K562 (cell line): ENCODE data around the gene ATG7. TPM values are rescaled to one million over a fixed set of nuclear protein-coding genes. Genes with fewer than 3 reads are reported as not detected.
"Not testable (repeated sequence)": the region's sequence is repeated elsewhere in the genome, so short reads cannot be mapped to it uniquely, and the experiment has no call there.

Source experiments
- ATAC-seq: fragments of 200-7000 bp; cut with Tn5 transposase; 3 replicates; pipeline ENCODE4 v1.9.1; 2020; ENCODE audit warnings: moderate library complexity
- BruUV-seq: library from RNA; stranded (reverse); fragments of 400-500 nt; replicated peaks from 2 replicates; lab custom pipeline; 2021; lab: Mats Ljungman, UMichigan
- CTCF ChIA-PET: fragments of 300-600 bp; formaldehyde crosslinking; extraction: SDS; loops from one replicate; lab custom pipeline; 2021; ENCODE audit warnings: low intra/inter-chr PET ratio; lab: Yijun Ruan, JAX
- POLR2A ChIA-PET: fragments of 300-600, 350-650 bp; sonication (Branson Sonifier 250); formaldehyde crosslinking; extraction: SDS; loops from one replicate; lab custom pipeline; 2021; ENCODE audit warnings: antibody characterized with exemption, inconsistent platforms; lab: Yijun Ruan, JAX
- DNase-seq, 4 experiments: peaks; one replicate each; pipeline versions ENCODE4 v3.0.0 to v3.0.0-alpha.2; 2011 to 2018; ENCODE audit warnings: low spot score in 3 of 4, mixed read lengths in 3 of 4; ENCODE audit errors: extremely low read depth in 1 of 4
- FAIRE-seq: peaks from 2 replicates; lab custom pipeline; 2011; peaks lifted over from hg19 to GRCh38; lab: Jason Lieb, UNC
- H2AFZ ChIP-seq: 2 replicates; pipeline ENCODE4 v1.6.0; 2011; ENCODE audit warnings: low read depth, low read length, control low read depth, inconsistent platforms
- H3K27ac ChIP-seq: fragments of 200-600 bp; 3 replicates; pipeline ENCODE4 v1.8.0; 2011; ENCODE audit warnings: low read depth, mild to moderate bottlenecking, control low read depth, inconsistent platforms, low read length, moderate library complexity, mixed read lengths; ENCODE audit errors: extremely low read depth
- H3K27me3 ChIP-seq, 2 experiments: fragments of 300-600 bp in 1 of 2; 2 replicates in 1 of 2; 3 replicates in 1 of 2; pipeline versions ENCODE4 v1.6.0 to v1.8.0; 2011; ENCODE audit warnings: inconsistent platforms in 2 of 2, low read length in 2 of 2, mild to moderate bottlenecking in 1 of 2, mixed read lengths in 1 of 2, moderate library complexity in 1 of 2; ENCODE audit not compliant: control insufficient read depth in 2 of 2, insufficient read depth in 2 of 2
- H3K36me3 ChIP-seq: fragments of 300-600 bp; 3 replicates; pipeline ENCODE4 v1.8.0; 2011; ENCODE audit warnings: mild to moderate bottlenecking, low read length, inconsistent platforms; ENCODE audit not compliant: control insufficient read depth, insufficient read depth
- H3K4me1 ChIP-seq, 2 experiments: fragments of 200-600 bp in 1 of 2; replicated peaks in 1 of 2; 2 replicates in 1 of 2; 3 replicates in 1 of 2; pipeline versions ENCODE4 v1.5.1 to v1.8.0; 2011; ENCODE audit warnings: inconsistent platforms in 2 of 2, low read length in 2 of 2, mild to moderate bottlenecking in 1 of 2, mixed read lengths in 1 of 2, moderate library complexity in 1 of 2; ENCODE audit not compliant: control insufficient read depth in 2 of 2, insufficient read depth in 2 of 2
- H3K4me2 ChIP-seq: 2 replicates; pipeline ENCODE4 v1.6.1; 2011; ENCODE audit warnings: low read length, control low read depth, inconsistent platforms, mixed read lengths; ENCODE audit not compliant: insufficient read depth
- H3K4me3 ChIP-seq: fragments of 200-600 bp; sonication (generic), shearing (Covaris generic); 2 replicates; pipeline ENCODE4 v1.5.1; 2016; ENCODE audit warnings: control low read depth, inconsistent platforms
- H3K79me2 ChIP-seq: fragments of 200-600 bp; 3 replicates; pipeline ENCODE4 v1.8.0; 2011; ENCODE audit warnings: low read length, inconsistent platforms; ENCODE audit not compliant: control insufficient read depth, insufficient read depth
- H3K9ac ChIP-seq, 2 experiments: 2 replicates each; pipeline versions ENCODE4 v1.6.0 to v1.6.1; 2011; ENCODE audit warnings: low read depth in 2 of 2, low read length in 2 of 2, control low read depth in 1 of 2, inconsistent platforms in 1 of 2, mild to moderate bottlenecking in 1 of 2, mixed read lengths in 1 of 2; ENCODE audit not compliant: insufficient read depth in 1 of 2
- H3K9me1 ChIP-seq: one replicate; pipeline ENCODE4 v1.6.0; 2011; ENCODE audit warnings: inconsistent platforms, mild to moderate bottlenecking, low read length, moderate library complexity; ENCODE audit not compliant: control insufficient read depth, insufficient read depth
- H3K9me3 ChIP-seq: replicated peaks from 2 replicates; pipeline ENCODE4 v1.5.1; 2011; ENCODE audit warnings: low read depth, low read length, inconsistent platforms; ENCODE audit not compliant: control insufficient read depth, insufficient read depth
- H4K20me1 ChIP-seq: replicated peaks from 2 replicates; pipeline ENCODE4 v1.6.1; 2011; ENCODE audit warnings: low read length, inconsistent platforms, mixed read lengths; ENCODE audit not compliant: control insufficient read depth, insufficient read depth
- CREB1 ChIP-seq, 2 experiments: sonication (generic) in 1 of 2; formaldehyde crosslinking in 1 of 2; IDR thresholded peaks; 2 replicates each; pipeline versions ENCODE4 v1.6.1 to v1.8.0; 2012 to 2022; ENCODE audit warnings: inconsistent platforms in 1 of 2, mild to moderate bottlenecking in 1 of 2, missing genetic modification reagents in 1 of 2, moderate library complexity in 1 of 2
- ELF2 ChIP-seq: fragments of 250-450 bp; sonication (Bioruptor Pico); IDR thresholded peaks from 2 replicates; pipeline ENCODE4 v1.5.0; 2021; ENCODE audit warnings: mild to moderate bottlenecking
- THRAP3 ChIP-seq: fragments of 450-650 bp; IDR thresholded peaks from 2 replicates; pipeline ENCODE4 v1.6.1; 2016; ENCODE audit warnings: mild to moderate bottlenecking, inconsistent platforms, borderline replicate concordance
- ZBTB5 ChIP-seq: fragments of 450-650 bp; IDR thresholded peaks from 2 replicates; pipeline ENCODE4 v1.6.1; 2017; ENCODE audit warnings: antibody characterized with exemption
- WGBS: fragments of 100-300 bp; shearing (Covaris generic); methylation state at CpG from one replicate; pipeline ENCODE4 v1.1.6; 2016; ENCODE audit warnings: low coverage, mixed read lengths; ENCODE audit not compliant: insufficient coverage; ENCODE audit errors: missing lambda C conversion rate; 5-methylcytosine and 5-hydroxymethylcytosine counted together
- in situ Hi-C: fragments of 300-500 bp; cut with MboI; formaldehyde crosslinking; loops from 4 replicates; pipeline ENCODE4 v1.15.0; 2018; ENCODE audit warnings: inconsistent platforms, mixed read lengths
- intact Hi-C: fragments of 100-400 bp; cut with micrococcal nuclease; formaldehyde crosslinking; loops from 2 replicates; pipeline ENCODE4 v1.14.2; 2022
- polyA plus RNA-seq, 8 experiments: library from polyadenylated mRNA; depleted of rRNA in 4 of 8; stranded (reverse) in 5 of 8; unstranded in 3 of 8; fragments of >200 nt; fragmentation: Nextera tagmentation in 2 of 8; fragmentation: Illumina TruSeq in 1 of 8; extraction: Ambion mirVana in 2 of 8; extraction: Trizol in 1 of 8; gene quantifications; 2 replicates each; pipeline versions ENCODE4 v1.2.1 to v1.2.3, GENCODE V29; 2011 to 2014; ENCODE audit warnings: inconsistent platforms in 1 of 8, missing spikeins in 1 of 8
- total RNA-seq, 7 experiments: library from RNA; depleted of rRNA in 6 of 7; stranded (reverse); fragments of >200 nt in 6 of 7; fragmentation: Illumina TruSeq in 2 of 7; extraction: Trizol in 2 of 7; gene quantifications; 2 replicates each; pipeline versions ENCODE4 v1.2.1 to v1.2.3, GENCODE V29; 2011 to 2021; ENCODE audit warnings: low replicate concordance in 1 of 7

ATG7 gene
- total and polyA plus RNA-seq, 9 of the 15 experiments (the other 6 are each of a cell fraction or from before 2014, with no cell fraction given) = 18.3 to 45.3 (median 33.6) TPM

GRCh38 chr3:11523572-11524101, 251.4 kb downstream of the ATG7 start (continued):
- TF ChIP-seq ZBTB5 (no peak), ELF2 (CRISPR knock-in tag) (no peak), CREB1 (IDR thresholded peaks at IDR 0.05) (no peak), CREB1 (CRISPR knock-in tag; IDR thresholded peaks at IDR 0.05) (no peak), THRAP3 (no peak)

- BruUV-seq = not testable (repeated sequence)
These were observed 253.9 kb downstream of the ATG7 start for GRCh38 chr3:11526121-11526520.

More at GRCh38 chr3:11526121-11526520, 253.9 kb downstream of the ATG7 start:
- POLR2A ChIA-PET, H3K9ac ChIP-seq, H3K4me1 ChIP-seq, H3K27me3 ChIP-seq, intact Hi-C loops, H3K79me2 ChIP-seq, ATAC-seq, H3K9me3 ChIP-seq, H3K9me1 ChIP-seq, H3K36me3 ChIP-seq, H3K27ac ChIP-seq, H2AFZ ChIP-seq, H4K20me1 ChIP-seq, FAIRE-seq, H3K4me3 ChIP-seq, DNase-seq, in situ Hi-C loops, CTCF ChIA-PET, H3K4me2 ChIP-seq: not testable (repeated sequence)
- 70% methylated on average over 5 of the region's 5 CpGs for WGBS
